A549 (cell line): ENCODE measurements around the gene ATP10A. TPM values are rescaled to one million over a fixed set of nuclear protein-coding genes. Genes with fewer than 3 reads are reported as not detected.

Source experiments
- ATAC-seq, 2 experiments: fragments of 200-7000 bp in 1 of 2; fragments of >200 bp in 1 of 2; cut with Nextera tagmentation in 1 of 2; cut with Tn5 transposase in 1 of 2; 3 replicates each; pipeline versions ENCODE4 v1.8.0 to v1.9.1; 2018 to 2020; ENCODE audit warnings: mild to moderate bottlenecking in 1 of 2, moderate library complexity in 1 of 2
- CTCF ChIA-PET: fragments of 300-600 bp; sonication (Branson Sonifier 250); formaldehyde crosslinking; extraction: SDS; loops from one replicate; lab custom pipeline; 2021; ENCODE audit warnings: antibody characterized with exemption, inconsistent platforms; lab: Yijun Ruan, JAX
- POLR2A ChIA-PET: fragments of 350-600 bp; formaldehyde crosslinking; extraction: SDS; loops from one replicate; lab custom pipeline; 2021; ENCODE audit warnings: antibody characterized with exemption, inconsistent platforms; lab: Yijun Ruan, JAX
- DNase-seq, 2 experiments: peaks; one replicate each; pipeline versions ENCODE4 v3.0.0 to v3.0.0-alpha.2; 2011 to 2016; ENCODE audit warnings: low read depth in 1 of 2, low spot score in 1 of 2
- FAIRE-seq: peaks from 2 replicates; lab custom pipeline; 2011; peaks lifted over from hg19 to GRCh38; lab: Jason Lieb, UNC
- H3K27ac ChIP-seq, 2 experiments: fragments of >200 bp; sonication (Bioruptor Twin); formaldehyde crosslinking; 3 replicates each; pipeline ENCODE4 v1.5.1; 2016 to 2017
- H3K4me1 ChIP-seq: fragments of >200 bp; sonication (Bioruptor Twin); formaldehyde crosslinking; 3 replicates; pipeline ENCODE4 v1.6.1; 2016
- H3K4me2 ChIP-seq: fragments of >200 bp; sonication (Bioruptor Twin); formaldehyde crosslinking; 3 replicates; pipeline ENCODE4 v1.6.1; 2016
- H3K4me3 ChIP-seq: fragments of >200 bp; sonication (Bioruptor Twin); formaldehyde crosslinking; 3 replicates; pipeline ENCODE4 v1.5.1; 2016
- H3K9me3 ChIP-seq: fragments of >200 bp; sonication (Bioruptor Twin); formaldehyde crosslinking; 3 replicates; pipeline ENCODE4 v1.6.1; 2016
- CBX8 ChIP-seq: fragments of 200-600 bp; sonication (generic); IDR thresholded peaks from 2 replicates; pipeline ENCODE4 v1.6.1; 2016
- CHD2 ChIP-seq: fragments of 150-350 bp; IDR thresholded peaks from 2 replicates; pipeline ENCODE4 v1.6.1; 2014; ENCODE audit warnings: low read length; ENCODE audit not compliant: partially characterized antibody
- FOSB ChIP-seq: fragments of 250-450 bp; sonication (Bioruptor Pico); IDR thresholded peaks from 2 replicates; pipeline ENCODE4 v1.5.0; 2020; ENCODE audit warnings: mild to moderate bottlenecking, moderate library complexity
- HES2 ChIP-seq: fragments of >200 bp; sonication (Bioruptor Twin); formaldehyde crosslinking; IDR thresholded peaks from 2 replicates; pipeline ENCODE4 v1.6.1; 2016
- HEYL ChIP-seq: fragments of 250-450 bp; sonication (Bioruptor Pico); IDR thresholded peaks from 2 replicates; pipeline ENCODE4 v1.8.0; 2021; ENCODE audit warnings: mild to moderate bottlenecking, moderate library complexity
- HMGXB4 ChIP-seq: fragments of 250-450 bp; sonication (Bioruptor Pico); IDR thresholded peaks from 2 replicates; pipeline ENCODE4 v1.5.0; 2021; ENCODE audit warnings: mild to moderate bottlenecking, moderate library complexity, borderline replicate concordance
- HOXA7 ChIP-seq: fragments of 250-450 bp; sonication (Bioruptor Pico); IDR thresholded peaks from 2 replicates; pipeline ENCODE4 v1.5.0; 2020; ENCODE audit warnings: mild to moderate bottlenecking, moderate library complexity
- HOXB5 ChIP-seq: fragments of 250-450 bp; sonication (Bioruptor Pico); IDR thresholded peaks from 2 replicates; pipeline ENCODE4 v1.5.0; 2020; ENCODE audit warnings: mild to moderate bottlenecking, moderate library complexity
- NFE2L2 ChIP-seq: fragments of 150-350 bp; conservative IDR thresholded peaks from 2 replicates; pipeline ENCODE4 v1.6.1; 2014; ENCODE audit warnings: low read length
- POLR2AphosphoS2 ChIP-seq: conservative IDR thresholded peaks from 2 replicates; pipeline ENCODE4 v1.6.1; 2012; ENCODE audit warnings: low read length, improper control_type of control experiment, inconsistent platforms
- RARB ChIP-seq: fragments of 250-450 bp; sonication (Bioruptor Pico); IDR thresholded peaks from 2 replicates; pipeline ENCODE4 v1.8.0; 2021; ENCODE audit warnings: mild to moderate bottlenecking, moderate library complexity
- RCOR1 ChIP-seq: fragments of 150-350 bp; IDR thresholded peaks from 2 replicates; pipeline ENCODE4 v1.6.1; 2014; ENCODE audit warnings: antibody characterized with exemption, low read length, low read depth
- REST ChIP-seq: fragments of 200-600 bp; sonication (generic); IDR thresholded peaks from 2 replicates; pipeline ENCODE4 v1.6.1; 2016; ENCODE audit warnings: antibody characterized with exemption, mild to moderate bottlenecking, moderate library complexity
- SREBF2 ChIP-seq: fragments of 450-650 bp; IDR thresholded peaks from 2 replicates; pipeline ENCODE4 v1.6.1; 2014; ENCODE audit warnings: mild to moderate bottlenecking, moderate library complexity
- ZSCAN20 ChIP-seq: fragments of 250-450 bp; sonication (Bioruptor Pico); IDR thresholded peaks from 2 replicates; pipeline ENCODE4 v1.8.0; 2022; ENCODE audit warnings: mild to moderate bottlenecking, moderate library complexity
- WGBS: methylation state at CpG from one replicate; pipeline ENCODE4 v1.1.6; 2017; ENCODE audit errors: missing lambda C conversion rate; 5-methylcytosine and 5-hydroxymethylcytosine counted together
- polyA plus RNA-seq, 4 experiments: library from polyadenylated mRNA; depleted of rRNA in 3 of 4; stranded (reverse); fragments of >200 nt; fragmentation: RNase III in 1 of 4; extraction: RNeasy Plus Mini Kit Qiagen cat#74134 plus additional on column Dnase treatment in 1 of 4; gene quantifications; 2 replicates in 3 of 4; 3 replicates in 1 of 4; pipeline ENCODE4 v1.2.3, GENCODE V29; 2011 to 2017
- TF ChIP-seq, protein P1 (sequence below): fragments of 150-350 bp; IDR thresholded peaks from 2 replicates; pipeline ENCODE4 v1.6.1; 2014; ENCODE audit warnings: low read depth, mild to moderate bottlenecking, low read length

The ATP10A gene
- polyA plus RNA-seq, 2 of the 4 experiments (the other 2 are of a cell fraction): 5.9 to 7.6 TPM

DNA sequence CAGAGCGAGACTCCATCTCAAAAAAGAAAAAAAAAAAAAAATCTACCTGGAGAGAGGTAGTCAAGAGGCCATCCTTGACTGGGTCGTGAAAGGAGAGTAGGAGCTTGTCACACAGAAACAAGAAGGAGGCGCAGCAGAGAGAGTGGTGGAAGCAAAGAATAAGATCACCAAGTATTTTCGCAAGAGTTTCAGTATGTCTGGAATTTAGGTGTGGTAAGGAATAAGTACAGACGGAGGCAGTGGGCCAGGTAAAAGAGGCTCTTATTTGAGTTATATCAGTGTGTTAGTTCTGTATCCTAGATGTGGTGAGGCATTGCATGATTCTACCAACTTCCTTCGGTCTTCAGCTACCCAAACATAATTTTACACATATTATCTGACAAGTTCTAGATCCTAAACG lies 14.6 kb upstream of the ATP10A start:
- Histone ChIP-seq H3K4me3 (no peak overlapping the region), H3K4me2 (peak overlapping the region; percentile 31; the same call in 2 of the 3 replicates), H3K4me1 (peaks cover 52% of the 10 kb centered on the region), H3K9me3 (no peaks in the 10 kb centered on the region), H3K27ac (peak overlapping the region; percentile 63 to 78; a peak in 5 of 6 replicates)
- TF ChIP-seq RCOR1 (no peak), CBX8 (no peak), CHD2 (no peak), ZSCAN20 (CRISPR knock-in tag) (no peak), HES2 (no peak), RARB (no peak), HMGXB4 (no peak), NFE2L2 (no peak), FOSB (CRISPR knock-in tag) (no peak), POLR2AphosphoS2 (no peak)
- TF ChIP-seq, protein P1, sequence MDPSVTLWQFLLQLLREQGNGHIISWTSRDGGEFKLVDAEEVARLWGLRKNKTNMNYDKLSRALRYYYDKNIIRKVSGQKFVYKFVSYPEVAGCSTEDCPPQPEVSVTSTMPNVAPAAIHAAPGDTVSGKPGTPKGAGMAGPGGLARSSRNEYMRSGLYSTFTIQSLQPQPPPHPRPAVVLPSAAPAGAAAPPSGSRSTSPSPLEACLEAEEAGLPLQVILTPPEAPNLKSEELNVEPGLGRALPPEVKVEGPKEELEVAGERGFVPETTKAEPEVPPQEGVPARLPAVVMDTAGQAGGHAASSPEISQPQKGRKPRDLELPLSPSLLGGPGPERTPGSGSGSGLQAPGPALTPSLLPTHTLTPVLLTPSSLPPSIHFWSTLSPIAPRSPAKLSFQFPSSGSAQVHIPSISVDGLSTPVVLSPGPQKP: no peak
- POLR2A ChIA-PET: interaction anchor here (1.0 kb wide), 1 partner anchor 15 kb away, joined by 3 read pairs; the partner anchor contains the start of gene ATP10A
- CTCF ChIA-PET: interaction anchor here (0.6 to 1.8 kb wide), 5 partner anchors 11 to 380 kb away, joined by 3 to 6 read pairs (median 3); no protein-coding TSS in a partner anchor
- FAIRE-seq (no peak), ATAC-seq (peak in 1 of 2 experiments; percentile 63; a peak in 3 of 6 replicates), DNase-seq (peak in 1 of 2 experiments; percentile 30)
- 61% methylated on average over 7 of the region's 7 CpGs for WGBS

- H3K4me2 ChIP-seq: no peak overlapping the region
- peaks cover 40% of the 10 kb centered on the region for H3K4me1 ChIP-seq
- FAIRE-seq (no peak), ATAC-seq (peak in 1 of 2 experiments; percentile 40; a peak in 3 of 6 replicates), DNase-seq (no peak)
- TF ChIP-seq REST: no peak
- H3K9me3 ChIP-seq: no peaks in the 10 kb centered on the region
- ChIA-PET CTCF (interaction anchor here (1.2 to 1.8 kb wide), 2 partner anchors 58 to 381 kb away, joined by 3 to 6 read pairs; no protein-coding TSS in a partner anchor), POLR2A (no interaction called here)
- peak overlapping the region; percentile 63 to 78; a peak in 4 of 6 replicates for H3K27ac ChIP-seq
- WGBS: 76% methylated on average over 18 of the region's 18 CpGs
- no peak overlapping the region for H3K4me3 ChIP-seq
Measured at GRCh38 chr15:25876231-25877140, 13.4 kb upstream of the ATP10A start.

DNA sequence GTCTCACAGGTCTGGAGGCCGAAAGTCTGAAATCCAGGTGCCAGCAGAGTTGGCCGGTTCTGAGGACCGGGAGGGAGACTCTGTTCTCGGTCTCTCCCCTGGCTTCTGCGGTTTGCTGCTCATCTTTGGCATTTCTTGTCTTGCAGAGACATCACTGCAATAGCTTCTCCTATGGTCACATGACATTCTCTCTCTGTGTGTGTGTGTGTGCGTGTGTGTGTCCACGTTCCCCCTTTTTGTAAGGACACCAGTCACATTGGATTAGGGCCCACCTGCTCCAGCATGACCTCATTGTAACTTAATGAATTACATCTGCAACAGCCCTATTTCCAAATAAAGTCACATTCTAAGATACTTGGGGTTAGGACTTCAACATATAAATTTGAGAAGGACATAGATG lies 12.4 kb upstream of the ATP10A start:
- FAIRE-seq: no peak
- ATAC-seq: no peak

More for the DNA sequence above, 12.4 kb upstream of the ATP10A start:
- peaks cover 31% of the 10 kb centered on the region for H3K4me1 ChIP-seq
- TF ChIP-seq HEYL (CRISPR knock-in tag) (no peak), HMGXB4 (no peak), HOXA7 (CRISPR knock-in tag) (no peak), SREBF2 (no peak), HOXB5 (no peak), POLR2AphosphoS2 (no peak)
- TF ChIP-seq, all 56 proteins: peak for 0
- CTCF ChIA-PET: interaction anchor here (1.1 kb wide), 1 partner anchor 60 kb away, joined by 3 read pairs; no protein-coding TSS in a partner anchor
- Histone ChIP-seq H3K4me2 (no peak overlapping the region), H3K27ac (no peak overlapping the region; a peak in 1 of 6 replicates), H3K9me3 (no peaks in the 10 kb centered on the region), H3K4me3 (no peak overlapping the region)
- 95% methylated on average over 7 of the region's 7 CpGs for WGBS
- POLR2A ChIA-PET: no interaction called here
- no peak for DNase-seq
